Myometrial cell (primary cell): ENCODE results near the gene SLC6A12. TPM values are rescaled to one million over a fixed set of nuclear protein-coding genes. Genes with fewer than 3 reads are reported as not detected.

ENCODE experiments used
- total RNA-seq: library from RNA; depleted of rRNA; stranded (reverse); fragments of >200 nt; gene quantifications from 2 replicates; pipeline ENCODE4 v1.2.3, GENCODE V29; 2015

The SLC6A12 gene
- not detected in 2 replicates for total RNA-seq

DNA sequence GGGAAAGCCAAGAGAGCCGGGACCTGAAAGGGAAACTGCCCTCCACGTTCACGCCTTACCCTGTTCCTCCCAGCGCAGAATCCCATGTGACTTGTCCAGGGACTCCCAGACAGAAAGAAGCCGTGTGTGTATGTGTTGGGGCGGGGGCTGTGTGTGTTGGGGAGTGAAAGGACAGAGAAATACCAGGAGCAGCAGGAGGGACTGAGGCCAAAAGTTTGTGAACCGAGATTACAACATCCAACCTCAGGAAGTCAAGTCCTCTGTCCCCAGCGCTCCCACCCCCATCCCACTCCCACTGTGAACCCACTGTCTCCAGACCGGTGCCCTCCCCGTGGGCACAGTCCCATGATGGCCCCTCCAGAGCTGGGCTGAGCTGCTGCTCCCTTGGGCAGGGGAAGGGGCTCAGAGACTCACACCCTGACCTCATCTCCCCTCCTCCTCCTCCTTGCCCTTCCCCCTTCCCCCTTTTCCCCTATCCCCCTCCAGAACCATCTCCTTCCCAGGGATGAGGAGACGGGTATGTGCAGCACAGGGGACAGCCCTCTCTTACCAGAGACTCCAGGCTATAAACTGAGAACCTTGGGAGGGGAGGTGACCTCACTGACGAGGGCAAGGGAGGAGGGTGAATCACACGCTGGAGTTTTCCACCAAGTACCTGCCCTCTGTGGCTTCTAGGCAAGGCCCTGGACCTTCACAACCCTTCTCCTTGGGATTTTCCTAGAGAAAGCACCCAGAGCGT, at the start of gene SLC6A12:
TSS of gene SLC6A12 (minus strand) at position 155 of the 739 bp plus-strand sequence. CDS start 4,171 bp downstream, outside the sequence.

DNA sequence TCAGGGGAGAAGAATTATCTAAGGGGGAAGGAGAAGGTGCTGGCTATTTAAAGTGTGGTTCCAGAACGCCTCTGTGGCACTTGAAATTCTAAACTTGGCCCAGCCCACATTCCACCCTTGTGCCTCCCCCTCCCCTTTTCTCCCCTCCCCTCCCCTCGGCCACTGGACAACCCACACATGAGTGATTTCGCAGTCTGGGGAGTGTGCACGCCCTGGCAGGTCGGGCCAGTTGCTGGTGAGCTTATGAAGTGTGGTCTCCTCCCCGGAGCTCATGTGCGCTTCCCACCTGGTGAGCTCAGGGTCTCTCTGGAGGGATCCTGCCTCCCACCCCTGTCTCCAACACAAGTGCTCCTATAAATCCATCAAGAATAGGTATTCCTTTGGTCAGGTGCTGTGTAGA, 48.9 kb upstream of the SLC6A12 start, which contains the start of gene SLC6A13:
TSS of gene SLC6A13 (minus strand) at position 20 of the 400 bp plus-strand sequence. CDS start 2,784 bp downstream, outside the sequence.

Other genes starting within 250 kb of the SLC6A12 start
- not detected in 2 replicates for gene IQSEC3, start 147.4 kb downstream of the SLC6A12 start, total RNA-seq
- not detected in 2 replicates for gene SLC6A13, start 48.7 kb upstream of the SLC6A12 start, total RNA-seq
- gene KDM5A, start 175.2 kb upstream of the SLC6A12 start, total RNA-seq, result 22.7 and 37.2 TPM in 2 replicates
- gene CCDC77, start 187.5 kb upstream of the SLC6A12 start, total RNA-seq, result 3.2 and 8.2 TPM in 2 replicates
- gene B4GALNT3, start 245.8 kb upstream of the SLC6A12 start, total RNA-seq, result not detected in 2 replicates